ENCODE measurements around the gene TSPAN17.

DNA sequence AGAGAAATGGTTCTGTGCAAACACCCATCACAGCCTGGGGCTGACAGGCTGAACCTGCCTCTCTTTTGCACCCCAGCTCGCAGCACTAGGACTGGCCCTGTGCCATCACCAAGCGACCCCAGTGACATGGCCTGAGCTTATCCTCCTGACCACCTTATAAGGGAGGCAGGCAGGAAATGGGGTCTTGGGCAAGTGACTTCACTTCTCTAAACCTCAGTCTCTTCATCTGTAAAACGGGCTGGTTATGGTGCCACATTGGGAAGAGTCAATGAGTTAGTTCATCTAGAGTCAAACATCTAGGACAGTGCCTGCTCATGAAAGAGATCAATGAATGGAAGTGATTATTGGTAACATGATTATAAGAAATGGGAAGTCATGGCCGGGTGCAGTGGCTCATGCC is 23.1 kb upstream of the TSPAN17 start:
- no peak for TF ChIP-seq REST (IDR thresholded peaks at IDR 0.05; ENCODE audit: insufficient read depth in 1 of 2, low read depth in 2 of 2, low read length in 2 of 2)
- TF ChIP-seq POLR2AphosphoS5 (IDR thresholded peaks at IDR 0.05; ENCODE audit: low read depth, low read length) = no peak
- no peak for TF ChIP-seq TAF1 (IDR thresholded peaks at IDR 0.05; ENCODE audit: borderline replicate concordance, insufficient read depth, low read length)
- TF ChIP-seq SIN3A (IDR thresholded peaks at IDR 0.05; ENCODE audit: borderline replicate concordance, insufficient read depth, low read length) = no peak

Data from PFSK-1 (cell line).